Tibial nerve (tissue), 4 donors: Measurements from ENCODE around the gene VSNL1. TPM values are rescaled to one million over a fixed set of nuclear protein-coding genes. Genes with fewer than 3 reads are reported as not detected.

Experiments used
- DNase-seq, 2 donors: peaks; one replicate each; pipeline ENCODE4 v3.0.0-alpha.2; 2019; ENCODE audit warnings: low spot score in 2 of 2
- H3K27ac ChIP-seq, 4 donors: fragments of 200-600 bp; sonication (generic) in 3 of 4; one replicate each; pipeline ENCODE4 v1.5.1; 2017 to 2019; ENCODE audit warnings: mild to moderate bottlenecking in 1 of 4
- H3K27me3 ChIP-seq, 2 donors: fragments of 200-600 bp; sonication (generic) in 1 of 2; one replicate each; pipeline versions ENCODE4 v1.5.1 to v1.6.0; 2017 to 2019
- H3K36me3 ChIP-seq, 3 donors: fragments of 200-600 bp; sonication (generic); one replicate each; pipeline ENCODE4 v1.5.1; 2018 to 2019
- H3K4me1 ChIP-seq, 4 donors: fragments of 200-600 bp; sonication (generic) in 3 of 4; one replicate each; pipeline ENCODE4 v1.5.1; 2017 to 2019
- H3K4me3 ChIP-seq, 4 donors: fragments of 200-600 bp; sonication (generic) in 3 of 4; one replicate each; pipeline ENCODE4 v1.5.1; 2017 to 2019; ENCODE audit warnings: mild to moderate bottlenecking in 1 of 4, moderate library complexity in 1 of 4
- H3K9me3 ChIP-seq, 4 donors: fragments of 200-600 bp; sonication (generic) in 3 of 4; one replicate each; pipeline ENCODE4 v1.5.1; 2017 to 2019
- CTCF ChIP-seq, 5 experiments: fragments of 200-600 bp in 3 of 5; fragments of 450-650 bp in 2 of 5; sonication (generic) in 3 of 5; IDR thresholded peaks; one replicate each; pipeline ENCODE4 v1.5.1; 2016 to 2019; ENCODE audit warnings: antibody characterized with exemption in 5 of 5, mild to moderate bottlenecking in 3 of 5, moderate library complexity in 2 of 5
- EP300 ChIP-seq, 2 donors: sonication (generic); formaldehyde crosslinking; IDR thresholded peaks; one replicate each; pipeline ENCODE4 v1.6.1; 2017; ENCODE audit warnings: antibody characterized with exemption in 2 of 2, mild to moderate bottlenecking in 1 of 2
- POLR2A ChIP-seq, 2 donors: fragments of 450-650 bp; IDR thresholded peaks; one replicate each; pipeline ENCODE4 v1.6.1; 2017; ENCODE audit warnings: antibody characterized with exemption in 2 of 2, mild to moderate bottlenecking in 2 of 2, moderate library complexity in 2 of 2
- WGBS, 2 donors: methylation state at CpG; one replicate each; pipeline ENCODE4 v1.1.5; 2018; 5-methylcytosine and 5-hydroxymethylcytosine counted together
- total RNA-seq, 4 donors: library from RNA; depleted of rRNA; stranded (reverse); fragments of >200 nt; gene quantifications; one replicate each; pipeline ENCODE4 v1.1.0, GENCODE V29; 2016

The VSNL1 gene
- total RNA-seq, 4 donors from 2014 or later, result 0.63 to 1.2 TPM; not detected in 2

- Histone ChIP-seq H3K27me3 (no peaks in the 10 kb centered on the region), H3K4me1 (no peaks in the 10 kb centered on the region), H3K36me3 (no peaks in the 10 kb centered on the region), H3K27ac (no peak overlapping the region), H3K9me3 (no peaks in the 10 kb centered on the region), H3K4me3 (no peak overlapping the region)
- no peak for DNase-seq
- TF ChIP-seq CTCF (IDR thresholded peaks at IDR 0.05) (no peak), POLR2A (IDR thresholded peaks at IDR 0.05) (no peak), EP300 (IDR thresholded peaks at IDR 0.05) (no peak)
- 79 to 81% methylated on average over 2 of the region's 2 CpGs for WGBS, 2 donors
Observed at GRCh38 chr2:17588031-17588430, 47.5 kb downstream of the VSNL1 start.

GRCh38 chr2:17589406-17590035 is 49.0 kb downstream of the VSNL1 start:
- H3K4me1 ChIP-seq, result peaks cover 0 to 2% (median 0%) of the 10 kb centered on the region in 4 donors
- WGBS, 2 donors, result 81 to 98% methylated on average over 2 of the region's 2 CpGs
- no peaks in the 10 kb centered on the region for H3K9me3 ChIP-seq
- H3K27ac ChIP-seq, result no peak overlapping the region
- no peak overlapping the region for H3K4me3 ChIP-seq
- TF ChIP-seq EP300 (IDR thresholded peaks at IDR 0.05) (no peak), POLR2A (IDR thresholded peaks at IDR 0.05) (no peak), CTCF (IDR thresholded peaks at IDR 0.05) (no peak)
- DNase-seq, result no peak
- H3K36me3 ChIP-seq, result no peaks in the 10 kb centered on the region
- no peaks in the 10 kb centered on the region for H3K27me3 ChIP-seq

- H3K4me1 ChIP-seq, result peaks cover 0 to 7% (median 0%) of the 10 kb centered on the region in 4 donors
- WGBS, 2 donors, result 78 to 80% methylated on average over 2 of the region's 2 CpGs
- no peak for TF ChIP-seq POLR2A (IDR thresholded peaks at IDR 0.05)
- no peak for TF ChIP-seq CTCF (IDR thresholded peaks at IDR 0.05)
- no peak for TF ChIP-seq EP300 (IDR thresholded peaks at IDR 0.05)
- H3K9me3 ChIP-seq, result no peaks in the 10 kb centered on the region
- no peaks in the 10 kb centered on the region for H3K36me3 ChIP-seq
- no peaks in the 10 kb centered on the region for H3K27me3 ChIP-seq
- DNase-seq, result no peak
- no peak overlapping the region for H3K4me3 ChIP-seq
- no peak overlapping the region for H3K27ac ChIP-seq
Observed at GRCh38 chr2:17590342-17590911, 49.9 kb downstream of the VSNL1 start.

GRCh38 chr2:17591846-17592245 is 51.4 kb downstream of the VSNL1 start:
- Histone ChIP-seq H3K4me3 (no peak overlapping the region), H3K4me1 (peaks cover 0 to 7% (median 0%) of the 10 kb centered on the region in 4 donors), H3K9me3 (no peaks in the 10 kb centered on the region), H3K36me3 (no peaks in the 10 kb centered on the region), H3K27ac (no peak overlapping the region), H3K27me3 (no peaks in the 10 kb centered on the region)
- TF ChIP-seq EP300 (IDR thresholded peaks at IDR 0.05), result no peak
- no peak for TF ChIP-seq CTCF (IDR thresholded peaks at IDR 0.05)
- no peak for TF ChIP-seq POLR2A (IDR thresholded peaks at IDR 0.05)
- 70 to 73% methylated on average over 3 of the region's 3 CpGs for WGBS, 2 donors
- no peak for DNase-seq

GRCh38 chr2:17592731-17593409 is 52.4 kb downstream of the VSNL1 start:
- Histone ChIP-seq H3K27me3 (no peaks in the 10 kb centered on the region), H3K27ac (no peak overlapping the region), H3K4me1 (peaks cover 0 to 7% (median 0%) of the 10 kb centered on the region in 4 donors), H3K4me3 (no peak overlapping the region), H3K36me3 (no peaks in the 10 kb centered on the region), H3K9me3 (no peaks in the 10 kb centered on the region)
- WGBS, 2 donors, result 67 to 77% methylated on average over 2 of the region's 2 CpGs
- no peak for TF ChIP-seq POLR2A (IDR thresholded peaks at IDR 0.05)
- TF ChIP-seq EP300 (IDR thresholded peaks at IDR 0.05), result no peak
- no peak for TF ChIP-seq CTCF (IDR thresholded peaks at IDR 0.05)
- DNase-seq, result no peak
